ENCODE data around the gene PARN.
"Not testable (repeated sequence)": the region's sequence is repeated elsewhere in the genome, so short reads cannot be mapped to it uniquely, and the experiment has no call there.

PARN gene

DNA sequence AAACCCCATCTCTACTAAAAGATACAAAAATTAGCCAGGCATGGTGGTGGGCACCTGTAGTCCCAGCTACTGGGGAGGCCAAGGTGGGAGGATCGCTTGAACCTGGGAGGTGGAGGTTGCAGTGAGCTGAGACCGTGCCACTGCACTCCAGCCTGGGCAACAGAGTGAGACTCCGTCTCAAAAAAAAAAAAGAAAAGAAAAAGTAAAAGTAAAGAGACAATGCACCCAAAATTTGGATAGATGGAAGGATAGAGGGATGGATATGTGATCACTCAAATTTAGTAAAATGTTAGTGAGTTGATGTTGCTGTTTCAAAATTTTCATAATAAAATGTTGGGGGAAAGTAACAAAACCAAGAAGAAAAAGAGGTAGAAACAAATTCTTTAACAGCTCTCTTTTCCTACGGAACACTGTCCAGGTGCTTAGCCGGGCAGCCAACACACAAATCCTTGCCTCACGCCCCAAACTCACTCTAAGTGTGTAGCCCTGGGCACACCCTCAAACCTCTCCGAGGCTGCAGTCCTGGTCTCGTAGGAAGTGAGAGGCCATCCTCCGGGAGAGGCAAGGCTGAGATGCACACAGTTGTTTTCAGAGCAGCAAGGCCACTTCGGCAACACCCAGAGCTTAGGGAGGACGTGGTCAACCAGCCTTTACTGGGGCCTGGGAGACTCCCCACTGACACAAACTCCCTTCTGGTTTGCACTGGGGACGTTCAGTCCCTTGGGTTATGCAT lies 228.9 kb downstream of the PARN start:
- H3K4me3 ChIP-seq (ENCODE audit: low read depth, low read length); DNase-seq (ENCODE audit: low read depth, low spot score); in situ Hi-C loops (cut with HindIII; ENCODE audit: low sequenced_read_pairs): not testable (repeated sequence)

DNA sequence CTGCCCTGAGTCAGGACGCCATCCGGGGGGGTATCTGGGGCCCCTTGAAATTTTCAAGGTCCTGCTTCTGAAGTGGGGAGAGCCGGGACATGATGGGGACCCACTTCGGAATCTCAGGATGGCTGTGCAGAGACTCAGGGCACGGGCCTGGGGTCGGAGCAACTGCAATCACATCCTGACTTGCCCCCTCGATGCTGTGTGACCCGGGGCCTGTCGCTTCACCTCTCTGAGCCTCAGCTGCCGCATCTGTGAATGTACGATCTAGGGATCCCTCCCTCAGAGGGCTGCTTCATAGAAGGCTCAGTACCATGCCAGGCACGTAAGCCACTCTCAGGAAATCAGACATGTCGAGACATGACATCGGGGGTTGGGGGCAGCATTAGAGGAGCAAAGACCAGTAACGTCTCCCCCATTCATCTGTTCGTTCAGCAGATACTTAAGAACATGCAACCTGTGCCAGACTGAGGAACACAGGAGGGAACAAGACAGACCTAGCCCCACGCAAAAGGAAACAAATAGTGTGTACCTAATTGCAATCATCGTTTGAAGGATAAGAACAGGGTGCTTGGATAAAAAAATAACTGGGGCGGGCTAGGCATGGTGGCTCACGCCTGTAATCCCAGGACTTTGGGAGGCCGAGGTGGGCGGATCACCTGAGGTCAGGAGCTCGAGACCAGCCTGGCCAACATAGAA lies 229.6 kb downstream of the PARN start:
- DNase-seq (ENCODE audit: low read depth, low spot score) = no peak
- TF ChIP-seq, protein P1, sequence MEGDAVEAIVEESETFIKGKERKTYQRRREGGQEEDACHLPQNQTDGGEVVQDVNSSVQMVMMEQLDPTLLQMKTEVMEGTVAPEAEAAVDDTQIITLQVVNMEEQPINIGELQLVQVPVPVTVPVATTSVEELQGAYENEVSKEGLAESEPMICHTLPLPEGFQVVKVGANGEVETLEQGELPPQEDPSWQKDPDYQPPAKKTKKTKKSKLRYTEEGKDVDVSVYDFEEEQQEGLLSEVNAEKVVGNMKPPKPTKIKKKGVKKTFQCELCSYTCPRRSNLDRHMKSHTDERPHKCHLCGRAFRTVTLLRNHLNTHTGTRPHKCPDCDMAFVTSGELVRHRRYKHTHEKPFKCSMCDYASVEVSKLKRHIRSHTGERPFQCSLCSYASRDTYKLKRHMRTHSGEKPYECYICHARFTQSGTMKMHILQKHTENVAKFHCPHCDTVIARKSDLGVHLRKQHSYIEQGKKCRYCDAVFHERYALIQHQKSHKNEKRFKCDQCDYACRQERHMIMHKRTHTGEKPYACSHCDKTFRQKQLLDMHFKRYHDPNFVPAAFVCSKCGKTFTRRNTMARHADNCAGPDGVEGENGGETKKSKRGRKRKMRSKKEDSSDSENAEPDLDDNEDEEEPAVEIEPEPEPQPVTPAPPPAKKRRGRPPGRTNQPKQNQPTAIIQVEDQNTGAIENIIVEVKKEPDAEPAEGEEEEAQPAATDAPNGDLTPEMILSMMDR (IDR thresholded peaks at IDR 0.05; ENCODE audit: low read depth, low read length) = no peak
- in situ Hi-C loops (cut with HindIII; ENCODE audit: low sequenced_read_pairs) = no loop called here
- H3K4me3 ChIP-seq (ENCODE audit: low read depth, low read length) = no peak overlapping the region

DNA sequence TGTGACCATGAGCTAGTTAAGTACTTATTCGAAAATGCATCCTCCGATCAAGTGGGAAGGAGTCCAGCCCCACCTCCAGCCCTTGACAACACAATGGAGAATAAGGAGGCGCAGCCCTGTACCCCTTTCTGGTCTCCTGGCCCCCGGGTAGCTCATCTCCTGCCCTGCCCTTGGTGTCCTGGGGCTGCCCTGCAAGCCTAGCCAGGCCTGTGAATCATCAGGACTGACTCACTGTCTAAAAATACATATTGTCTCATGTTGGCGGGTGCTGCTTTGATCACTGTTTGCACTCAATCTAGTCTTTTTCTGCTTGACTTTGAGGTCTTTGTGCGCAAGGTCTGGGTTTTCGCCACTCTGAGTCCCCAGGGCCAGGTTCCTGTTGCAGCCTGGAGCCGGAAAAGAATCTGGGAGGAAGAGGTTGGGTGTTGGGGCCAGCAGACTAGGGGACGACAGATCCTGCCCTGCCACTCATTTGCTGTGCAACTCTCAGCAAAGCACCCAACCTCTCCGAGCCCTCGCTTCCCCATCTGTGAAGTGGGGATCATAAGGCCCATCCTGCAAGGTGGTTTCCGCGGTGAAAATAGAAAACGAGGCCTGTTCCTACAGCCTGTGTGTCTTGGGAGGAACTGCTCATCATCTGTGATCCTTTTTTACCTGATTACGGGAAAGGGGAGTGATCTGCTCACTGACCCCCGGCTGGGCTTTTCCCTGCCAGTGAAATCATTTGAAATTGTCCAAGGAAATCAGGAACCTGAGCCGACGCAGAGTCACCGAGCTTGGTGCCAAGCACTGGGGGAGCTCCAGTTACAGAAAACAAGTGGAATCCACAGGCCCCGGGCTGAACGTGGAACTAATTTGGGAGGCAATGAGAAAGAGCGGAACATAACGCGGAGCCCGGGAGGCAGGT lies 230.4 kb downstream of the PARN start:
- no peak overlapping the region for H3K4me3 ChIP-seq (ENCODE audit: low read depth, low read length)
- peak; percentile 87 for DNase-seq (ENCODE audit: low read depth, low spot score)
- in situ Hi-C loops (cut with HindIII; ENCODE audit: low sequenced_read_pairs) = no loop called here
- TF ChIP-seq, protein P1 (IDR thresholded peaks at IDR 0.05; ENCODE audit: low read depth, low read length) = no peak

DNA sequence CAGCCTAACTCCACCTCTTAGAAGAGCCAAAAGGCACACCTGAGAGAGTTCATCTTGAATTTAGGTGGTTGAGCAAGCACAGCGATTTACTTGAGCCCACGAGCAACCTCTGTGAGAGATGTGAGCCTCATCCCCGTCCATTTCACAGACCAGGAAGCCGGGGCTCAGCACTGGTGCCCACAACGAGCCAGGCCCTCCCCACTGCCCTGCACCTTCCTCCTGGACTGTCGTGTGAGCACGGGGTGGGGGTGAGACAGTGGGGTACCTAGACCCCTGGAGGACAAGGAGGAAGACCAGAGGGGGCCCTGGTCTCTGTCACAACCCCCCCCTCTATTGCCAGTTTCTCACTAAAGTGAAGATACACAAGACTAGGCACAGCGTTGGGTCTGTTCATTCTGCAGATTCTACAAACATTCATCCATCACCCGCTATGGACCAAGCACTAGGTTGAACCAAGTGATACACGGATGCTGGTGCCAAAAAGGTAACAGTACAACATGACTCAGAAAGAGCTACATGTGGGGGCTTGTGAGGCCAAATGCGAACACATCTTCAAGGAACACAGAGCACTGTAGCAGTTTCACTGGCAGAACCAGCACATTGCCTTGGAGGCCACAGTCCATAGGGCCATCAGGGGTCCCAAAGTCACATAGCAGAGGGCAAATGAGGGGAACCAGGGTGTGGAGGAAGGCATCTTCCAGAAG lies 231.9 kb downstream of the PARN start:
- in situ Hi-C loops (cut with HindIII; ENCODE audit: low sequenced_read_pairs) = no loop called here
- no peak overlapping the region for H3K4me3 ChIP-seq (ENCODE audit: low read depth, low read length)
- no peak for DNase-seq (ENCODE audit: low read depth, low spot score)
- TF ChIP-seq, protein P1 (IDR thresholded peaks at IDR 0.05; ENCODE audit: low read depth, low read length) = no peak

DNA sequence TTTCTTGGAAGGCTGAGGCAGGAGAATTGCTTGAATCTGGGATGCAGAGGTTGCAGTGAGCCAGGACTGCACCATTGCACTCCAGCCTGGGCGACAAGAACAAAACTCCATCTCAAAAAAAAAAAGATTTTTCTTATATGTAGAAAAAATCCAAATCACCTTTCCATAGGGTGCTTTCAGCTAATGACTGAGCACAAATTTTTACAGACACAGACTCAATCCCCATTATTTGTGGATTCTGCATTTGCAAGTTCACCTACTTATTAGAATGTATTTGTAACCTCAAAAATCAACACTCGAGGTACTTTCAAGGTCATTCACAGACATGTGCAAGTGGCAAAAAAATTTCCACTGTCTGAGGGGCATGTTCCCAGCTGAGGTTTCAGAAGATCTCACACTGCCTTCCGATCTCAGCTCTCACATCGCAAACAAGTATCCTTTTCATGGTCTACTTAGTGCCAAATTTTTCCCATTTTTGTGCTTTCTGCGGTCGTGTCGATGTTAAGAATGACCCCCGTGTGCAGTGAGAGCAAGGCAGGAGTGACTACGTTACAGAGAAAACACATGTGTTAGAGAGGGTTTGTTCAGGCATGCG lies 234.3 kb downstream of the PARN start:
- DNase-seq (ENCODE audit: low read depth, low spot score); H3K4me3 ChIP-seq (ENCODE audit: low read depth, low read length); in situ Hi-C loops (cut with HindIII; ENCODE audit: low sequenced_read_pairs): not testable (repeated sequence)

DNA sequence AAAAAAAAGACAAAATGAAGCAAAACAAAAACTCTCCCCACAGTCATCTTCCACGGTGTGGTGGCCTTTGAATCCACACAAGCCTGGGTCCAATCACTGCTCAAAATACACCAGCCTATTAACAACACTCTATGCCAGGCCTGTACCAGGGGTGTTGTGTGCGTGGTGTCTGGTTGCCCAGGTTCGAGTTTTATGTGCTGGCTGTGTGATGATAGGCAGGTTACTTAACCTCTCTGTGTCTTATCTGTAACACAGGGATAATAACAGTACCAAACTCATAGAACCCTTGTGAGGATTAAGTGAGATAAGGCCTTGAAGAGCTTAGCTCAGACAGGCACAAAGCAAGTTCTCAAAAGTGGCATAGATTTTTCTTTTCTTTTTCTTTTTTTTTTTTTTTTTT lies 235.2 kb downstream of the PARN start:
- TF ChIP-seq, protein P1 (IDR thresholded peaks at IDR 0.05; ENCODE audit: low read depth, low read length) = no peak
- no peak for DNase-seq (ENCODE audit: low read depth, low spot score)
- in situ Hi-C loops (cut with HindIII; ENCODE audit: low sequenced_read_pairs) = no loop called here
- no peak overlapping the region for H3K4me3 ChIP-seq (ENCODE audit: low read depth, low read length)

DNA sequence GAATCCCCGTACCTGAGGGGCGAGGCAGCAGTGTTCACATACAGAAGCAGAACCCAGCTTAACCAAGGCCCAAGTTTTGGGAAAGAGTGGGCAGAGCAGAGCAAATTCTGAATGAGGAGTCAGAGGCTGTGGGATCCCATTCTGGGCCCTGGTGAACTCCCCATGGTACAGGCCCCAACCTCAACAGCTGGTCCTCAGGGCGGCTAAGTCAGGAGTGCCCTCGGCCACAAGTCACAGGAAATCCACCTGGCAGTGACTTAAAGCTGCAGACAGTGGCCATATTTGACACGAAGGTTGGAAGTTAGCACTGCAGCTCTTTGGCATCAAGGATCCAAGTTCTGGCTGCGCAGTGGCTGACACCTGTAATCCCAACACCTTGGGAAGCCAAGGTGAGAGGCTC lies 237.1 kb downstream of the PARN start:
- in situ Hi-C loops (cut with HindIII; ENCODE audit: low sequenced_read_pairs) = no loop called here
- H3K4me3 ChIP-seq (ENCODE audit: low read depth, low read length) = no peak overlapping the region
- DNase-seq (ENCODE audit: low read depth, low spot score) = no peak
- TF ChIP-seq, protein P1 (IDR thresholded peaks at IDR 0.05; ENCODE audit: low read depth, low read length) = no peak

Measured in astrocyte of the spinal cord (primary cell).